Measurements from ENCODE around the gene RXRB.

RXRB gene

GRCh38 chr6:33189625-33190448 is 10.6 kb downstream of the RXRB start:
- no peak overlapping the region for H3K4me3 ChIP-seq (ENCODE audit: low read depth, low read length)

GRCh38 chr6:33189164-33189563 is 11.3 kb downstream of the RXRB start:
- H3K4me3 ChIP-seq (ENCODE audit: low read depth, low read length), result no peak overlapping the region
- no peak for TF ChIP-seq CTCF (IDR thresholded peaks at IDR 0.05; ENCODE audit: low read depth, low read length)

More at GRCh38 chr6:33189625-33190448, 10.6 kb downstream of the RXRB start:
- TF ChIP-seq CTCF (IDR thresholded peaks at IDR 0.05; ENCODE audit: low read depth, low read length), result no peak

- TF ChIP-seq CTCF (IDR thresholded peaks at IDR 0.05; ENCODE audit: low read depth, low read length), result no peak
Observed at GRCh38 chr6:33187809-33188208, 12.7 kb downstream of the RXRB start.

GRCh38 chr6:33185654-33186187 is 14.7 kb downstream of the RXRB start:
- H3K4me3 ChIP-seq (ENCODE audit: low read depth, low read length), result no peak overlapping the region
- TF ChIP-seq CTCF (IDR thresholded peaks at IDR 0.05; ENCODE audit: low read depth, low read length), result no peak

More at GRCh38 chr6:33187809-33188208, 12.7 kb downstream of the RXRB start:
- no peak overlapping the region for H3K4me3 ChIP-seq (ENCODE audit: low read depth, low read length)

- no peak for TF ChIP-seq CTCF (IDR thresholded peaks at IDR 0.05; ENCODE audit: low read depth, low read length)
- no peak overlapping the region for H3K4me3 ChIP-seq (ENCODE audit: low read depth, low read length)
Observed at GRCh38 chr6:33185190-33185589, 15.3 kb downstream of the RXRB start.

- no peak for TF ChIP-seq CTCF (IDR thresholded peaks at IDR 0.05; ENCODE audit: low read depth, low read length)
- H3K4me3 ChIP-seq (ENCODE audit: low read depth, low read length), result no peak overlapping the region
Observed at GRCh38 chr6:33183071-33183683, 17.3 kb downstream of the RXRB start.

GRCh38 chr6:33181141-33181540 is 19.3 kb downstream of the RXRB start:
- H3K4me3 ChIP-seq (ENCODE audit: low read depth, low read length), result no peak overlapping the region
- TF ChIP-seq CTCF (IDR thresholded peaks at IDR 0.05; ENCODE audit: low read depth, low read length), result no peak
